HG03025 (cell line): ENCODE data around the gene NCKIPSD.
A peak's percentile ranks its signal among the peaks of the same experiment; 100 is the strongest.

ENCODE experiments used
- ATAC-seq: cut with Tn5 transposase; IDR thresholded peaks from one replicate; pipeline ENCODE4 v1.9.1; 2021; ENCODE audit warnings: mild to moderate bottlenecking, moderate library complexity; ENCODE audit not compliant: unreplicated experiment, low FRiP score

Gene NCKIPSD

DNA sequence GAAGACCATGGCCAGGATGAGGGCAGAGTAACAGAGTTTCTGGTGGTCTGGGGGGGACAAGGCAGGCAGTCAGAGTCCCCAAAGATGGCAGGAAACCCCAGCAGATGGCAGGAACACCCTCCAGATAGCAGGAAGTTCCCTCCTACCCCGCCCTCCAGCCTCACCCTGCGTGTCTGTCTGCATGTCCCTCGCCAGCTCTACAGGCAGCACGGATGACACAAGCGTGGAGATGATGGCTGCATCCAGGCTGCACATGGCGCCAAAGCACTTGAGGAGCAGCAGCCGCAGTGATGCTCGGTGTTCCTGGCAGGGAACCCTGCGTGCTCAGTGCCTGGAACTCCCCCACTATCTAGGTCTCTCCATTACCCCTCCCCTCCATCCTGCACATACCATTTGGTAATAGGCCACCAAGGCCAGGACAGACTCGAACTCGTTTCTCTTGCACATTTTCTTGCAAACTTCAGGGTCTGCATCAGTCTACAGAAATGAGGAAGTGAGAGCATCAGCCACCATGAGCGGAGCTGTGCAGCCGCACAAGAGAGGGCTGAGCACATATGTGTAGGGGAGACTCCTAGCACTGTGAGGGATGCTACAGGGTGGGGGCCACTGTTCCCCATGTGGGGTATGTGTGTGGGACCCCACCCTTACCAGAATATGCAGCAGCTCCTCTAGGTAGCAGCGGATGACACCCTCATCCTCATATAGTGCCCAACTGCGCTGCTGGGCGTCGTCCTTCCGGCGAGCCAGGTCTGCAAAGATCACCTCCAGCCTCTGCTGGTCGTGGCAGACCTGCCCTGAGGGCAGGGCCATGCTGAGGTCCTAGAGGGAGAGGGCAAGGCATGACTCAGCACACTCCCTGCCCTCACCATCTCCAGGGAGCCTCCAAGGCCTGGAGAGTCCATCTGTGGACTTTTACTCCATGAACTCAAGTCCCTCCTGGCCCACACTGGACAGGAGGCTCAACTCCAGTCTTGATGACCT is 6.0 kb downstream of the NCKIPSD start:
- ATAC-seq = no peak

DNA sequence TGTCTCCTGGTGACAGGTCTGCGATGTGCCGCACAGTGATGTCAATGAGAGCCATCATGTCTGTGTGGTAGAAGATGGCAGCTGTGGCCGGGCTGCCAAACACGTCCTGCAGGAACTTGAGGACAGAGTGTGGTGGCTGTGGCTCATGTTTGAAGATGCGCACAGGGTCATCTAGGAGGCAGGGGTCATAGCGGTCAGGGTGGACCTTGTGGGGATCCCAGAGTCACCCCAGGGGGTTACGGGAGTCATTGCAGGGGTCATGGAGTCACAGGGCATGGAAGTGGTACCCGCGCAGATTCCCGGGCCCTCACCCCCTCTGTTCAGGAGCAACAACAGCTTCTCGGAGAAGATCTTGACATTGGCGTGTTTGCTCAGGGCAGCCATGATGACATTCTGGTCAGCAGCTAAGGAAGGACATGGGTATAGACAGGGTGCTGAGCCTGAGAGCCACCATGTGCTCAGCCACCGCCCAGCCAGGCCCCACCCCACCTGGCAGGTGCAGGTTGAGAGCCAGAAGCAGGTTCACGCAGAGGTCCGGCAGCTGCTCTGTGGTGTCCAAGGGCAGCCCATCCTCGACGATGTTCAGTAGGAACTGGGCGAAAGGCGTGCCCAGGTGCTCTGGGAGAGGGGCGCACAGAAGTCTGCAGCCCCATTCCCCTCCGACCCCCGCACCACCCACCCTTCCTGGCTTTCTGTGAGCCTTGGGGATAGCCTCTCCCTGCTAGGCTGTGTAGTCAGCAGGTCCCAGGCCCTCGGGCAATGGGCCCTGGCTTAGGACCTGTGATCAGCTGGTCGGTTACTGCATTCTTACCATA is 6.9 kb downstream of the NCKIPSD start:
- no peak for ATAC-seq

DNA sequence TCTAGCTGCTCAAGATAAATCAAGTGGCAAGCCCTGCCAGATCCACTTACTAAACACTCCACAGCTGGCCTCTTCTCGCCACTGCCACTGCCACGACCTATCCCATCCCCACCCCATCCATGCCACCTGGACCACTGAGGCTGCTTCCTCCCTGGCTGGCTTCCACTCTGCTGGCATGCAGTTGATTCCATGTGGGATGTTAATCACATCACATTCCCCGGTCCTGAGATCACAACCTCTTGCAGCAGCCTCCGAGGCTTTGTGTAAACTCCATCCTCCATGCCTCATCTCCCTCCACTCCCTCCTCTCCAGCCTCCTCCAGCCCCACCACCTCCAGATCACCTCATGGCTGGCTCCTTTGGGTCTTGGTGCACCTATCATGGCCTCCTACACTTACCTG is 7.7 kb downstream of the NCKIPSD start:
- ATAC-seq = no peak

DNA sequence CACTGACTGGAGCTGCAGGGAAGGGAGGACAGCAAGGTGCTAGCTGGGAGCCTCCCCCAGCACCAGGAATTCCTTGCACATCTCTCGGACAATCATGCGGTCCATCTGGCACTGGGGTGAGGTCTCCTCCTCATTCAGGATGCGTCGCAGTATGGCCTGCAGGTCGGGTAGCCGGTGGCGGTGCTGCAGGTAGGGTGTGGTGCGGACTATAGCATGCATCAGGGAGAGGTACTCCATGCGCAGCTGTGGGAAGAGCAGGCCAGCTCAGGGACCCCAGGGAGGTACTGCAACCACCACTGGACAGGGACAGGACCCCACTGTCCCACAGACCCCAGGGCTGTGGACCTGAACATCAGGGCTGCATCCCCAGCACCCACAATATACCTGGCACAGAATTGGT is 11.2 kb downstream of the NCKIPSD start:
- no peak for ATAC-seq

DNA sequence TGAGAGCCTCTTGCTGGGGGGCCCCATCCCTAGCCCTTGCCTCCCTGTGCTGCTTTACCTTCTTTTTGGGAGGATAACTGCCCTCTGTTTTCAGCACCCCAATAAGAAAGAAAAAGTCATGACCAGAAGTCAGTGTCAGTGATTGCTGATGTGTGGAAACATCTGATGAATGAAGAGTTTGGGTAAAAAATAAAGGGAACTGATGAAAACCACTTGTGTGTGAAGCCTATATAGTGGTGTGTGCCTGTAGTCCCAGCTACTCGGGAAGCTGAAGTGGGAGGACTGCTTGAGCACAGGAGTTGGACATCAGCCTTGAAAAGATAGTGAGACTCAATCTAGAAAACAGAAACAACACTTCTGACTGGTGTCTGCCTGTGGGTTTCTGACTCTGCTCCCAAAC is 13.2 kb downstream of the NCKIPSD start:
- ATAC-seq = no peak

DNA sequence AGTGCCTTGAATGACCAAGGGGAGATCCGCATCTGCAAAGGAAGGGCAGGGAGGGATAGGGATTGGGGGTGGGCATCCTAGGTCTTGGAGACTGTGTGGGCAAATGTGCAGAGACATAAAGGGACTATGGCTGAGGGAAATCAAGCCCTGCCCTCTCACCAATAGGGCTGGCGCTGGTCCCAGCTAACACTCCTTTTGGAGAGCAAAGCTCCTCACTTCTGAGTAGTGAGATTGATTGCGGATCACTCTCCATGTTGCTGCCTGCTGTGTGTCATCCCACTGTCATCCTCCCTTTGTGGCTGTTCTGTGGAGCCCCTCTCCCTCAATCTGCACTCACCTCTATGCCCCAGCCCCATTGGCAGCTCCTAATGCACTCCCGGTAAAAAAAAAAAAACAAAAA is 20.8 kb downstream of the NCKIPSD start:
- ATAC-seq = no peak

DNA sequence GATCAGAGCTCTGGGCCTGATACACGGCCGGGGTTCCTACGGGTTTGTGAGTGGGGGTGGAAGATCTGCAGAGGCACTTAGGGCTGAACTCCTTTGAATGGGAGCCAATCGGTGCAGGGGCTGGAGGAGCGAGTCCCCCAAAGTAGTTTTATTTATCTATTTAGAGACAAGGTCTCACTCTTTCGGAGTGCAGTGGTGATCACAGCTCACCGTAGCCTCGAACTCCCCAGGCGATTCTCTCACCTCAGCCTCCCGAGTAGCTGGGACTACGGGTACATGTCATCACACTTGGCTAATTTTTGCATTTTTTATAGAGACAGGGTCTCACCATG is 21.4 kb downstream of the NCKIPSD start:
- ATAC-seq = no peak

DNA sequence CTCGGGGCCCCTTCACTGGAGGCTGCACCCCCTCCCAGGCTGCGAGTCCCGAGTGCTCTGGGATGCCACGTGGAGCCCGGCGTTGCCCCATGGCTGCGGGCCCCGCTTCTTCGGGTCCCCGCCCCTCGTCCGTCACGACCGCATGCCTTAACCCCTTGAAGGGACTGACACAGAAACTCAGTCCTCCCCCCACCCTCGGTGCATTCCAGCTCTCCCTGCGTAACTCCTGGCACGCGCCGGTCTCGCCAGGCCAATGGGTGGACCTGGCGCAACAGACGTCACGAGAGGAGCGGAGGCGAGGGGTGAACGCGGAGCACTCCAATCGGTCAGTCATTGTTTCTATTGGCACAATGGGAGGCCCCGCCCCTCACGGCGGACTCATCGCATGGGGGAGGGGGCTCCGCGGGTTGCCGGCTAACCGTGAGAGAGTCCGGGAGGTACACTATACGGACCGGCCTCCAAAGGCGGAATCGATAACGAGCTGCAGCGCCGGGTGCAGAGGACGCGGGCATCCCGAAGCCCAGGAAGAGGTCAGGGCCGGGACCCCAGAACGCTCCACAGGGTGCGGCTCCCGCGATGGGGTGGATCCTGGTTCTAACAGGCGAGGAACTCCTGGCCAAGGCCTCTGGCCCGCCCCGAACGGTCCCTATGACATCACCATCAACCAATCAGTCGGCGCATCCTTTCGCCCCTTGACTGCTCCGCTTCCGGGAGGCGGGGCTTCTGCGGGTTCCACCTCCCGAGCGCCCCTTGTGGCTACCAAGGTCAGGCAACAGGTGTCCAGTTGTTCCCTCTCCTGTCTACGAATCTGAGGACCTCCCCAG is 22.0 kb downstream of the NCKIPSD start:
- peak; percentile 73 for ATAC-seq

DNA sequence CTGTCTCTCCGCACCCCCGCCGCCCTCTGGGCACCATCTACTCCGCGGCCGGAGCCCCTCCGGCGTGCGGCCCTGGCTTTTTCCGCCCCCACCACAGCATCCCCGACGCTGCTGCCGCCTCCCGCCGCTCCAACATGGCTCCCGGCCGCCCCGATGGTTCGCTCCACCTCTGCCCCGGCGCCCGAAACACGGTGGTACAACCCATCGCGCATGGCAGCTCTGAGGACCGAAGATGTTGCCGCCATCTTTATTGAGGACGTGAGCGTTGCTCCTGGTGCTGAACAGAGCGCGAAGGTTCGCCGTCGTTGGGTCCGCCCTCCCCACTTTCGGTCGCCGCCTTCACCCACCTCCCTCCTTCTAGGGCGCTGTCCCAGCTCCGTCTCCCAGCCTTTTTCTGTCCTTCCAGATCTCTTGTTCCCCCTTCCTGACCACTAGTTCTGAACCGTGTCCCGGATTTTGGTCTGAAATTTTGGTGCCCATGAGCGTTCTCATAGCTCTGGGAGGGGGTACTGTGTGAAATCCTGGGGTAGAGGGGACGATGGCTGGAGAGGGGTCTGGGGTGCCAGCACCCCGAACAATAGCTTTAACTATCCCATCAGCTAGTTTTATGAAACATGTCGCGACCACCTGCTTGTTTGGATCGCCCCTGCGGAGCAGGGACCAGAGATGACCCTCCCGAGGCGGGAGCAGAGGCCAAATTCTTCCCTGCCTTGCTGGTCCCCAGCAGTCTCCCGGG is 22.8 kb downstream of the NCKIPSD start, which contains the start of gene CELSR3:
Gene CELSR3 (minus strand): TSS at position 134 of the 736 bp plus-strand sequence. CDS start 252 bp downstream, outside the sequence.
- ATAC-seq = no peak

DNA sequence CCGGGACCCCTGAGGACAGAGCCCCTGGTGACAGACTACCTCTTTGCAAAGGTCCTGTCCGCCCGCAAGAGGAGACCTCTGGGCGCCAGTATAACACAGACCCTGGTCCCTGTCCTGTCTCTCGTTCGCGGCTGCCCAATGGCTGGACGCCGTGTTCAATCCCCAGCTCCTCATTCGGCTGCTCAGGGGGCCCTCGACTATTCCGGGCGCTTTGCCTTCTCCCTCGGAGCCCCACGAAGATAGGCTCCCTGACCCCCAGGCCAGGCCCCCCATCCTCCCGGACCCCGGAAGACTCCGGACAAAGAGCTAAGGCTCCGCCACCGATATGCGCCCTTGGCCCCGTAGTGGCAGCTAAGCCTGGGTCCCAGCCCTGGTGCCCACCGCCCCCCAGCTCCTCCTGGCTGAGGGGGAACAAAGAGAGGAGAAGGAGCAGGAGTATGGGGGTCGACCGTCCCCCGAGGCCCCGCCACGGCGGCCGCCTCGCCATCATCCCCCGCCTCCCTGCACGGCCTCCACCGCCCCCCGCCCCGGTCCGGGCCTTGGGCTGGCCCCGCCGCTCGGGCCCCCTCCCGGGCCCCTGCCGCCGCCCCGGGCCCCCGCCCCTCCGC is 23.5 kb downstream of the NCKIPSD start:
- ATAC-seq = no peak

DNA sequence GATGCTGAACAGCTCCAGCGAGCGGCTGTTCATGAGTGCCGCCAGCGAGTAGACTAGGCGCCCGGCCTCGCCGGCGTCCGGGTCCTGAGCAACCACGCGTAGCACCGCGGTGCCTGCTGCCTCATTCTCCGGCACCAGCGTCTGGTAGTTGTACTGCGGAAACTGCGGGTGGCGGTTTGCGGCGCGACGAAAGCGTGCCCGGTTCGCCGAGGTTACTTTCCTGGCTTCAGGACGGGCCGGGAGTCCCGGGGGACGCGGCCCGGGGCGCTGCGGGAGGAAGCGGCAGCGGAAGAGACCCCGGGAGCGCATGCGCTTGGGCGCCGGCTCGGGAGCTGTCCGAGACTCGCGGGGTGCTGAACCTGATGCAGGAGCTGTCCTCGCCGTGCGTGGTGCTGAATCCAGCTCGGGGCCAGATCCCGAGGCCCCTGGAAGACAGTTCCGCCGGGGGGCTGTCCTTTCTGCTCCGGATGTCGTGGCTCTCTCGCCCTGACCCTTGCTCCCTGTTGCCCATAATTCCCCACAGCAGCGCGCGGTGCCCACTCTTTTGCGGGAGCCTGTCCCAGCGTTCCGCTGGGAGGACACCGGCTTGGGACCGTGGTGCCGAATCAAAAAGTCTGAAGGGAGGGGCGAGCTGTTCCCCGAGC is 24.1 kb downstream of the NCKIPSD start:
- ATAC-seq = no peak

DNA sequence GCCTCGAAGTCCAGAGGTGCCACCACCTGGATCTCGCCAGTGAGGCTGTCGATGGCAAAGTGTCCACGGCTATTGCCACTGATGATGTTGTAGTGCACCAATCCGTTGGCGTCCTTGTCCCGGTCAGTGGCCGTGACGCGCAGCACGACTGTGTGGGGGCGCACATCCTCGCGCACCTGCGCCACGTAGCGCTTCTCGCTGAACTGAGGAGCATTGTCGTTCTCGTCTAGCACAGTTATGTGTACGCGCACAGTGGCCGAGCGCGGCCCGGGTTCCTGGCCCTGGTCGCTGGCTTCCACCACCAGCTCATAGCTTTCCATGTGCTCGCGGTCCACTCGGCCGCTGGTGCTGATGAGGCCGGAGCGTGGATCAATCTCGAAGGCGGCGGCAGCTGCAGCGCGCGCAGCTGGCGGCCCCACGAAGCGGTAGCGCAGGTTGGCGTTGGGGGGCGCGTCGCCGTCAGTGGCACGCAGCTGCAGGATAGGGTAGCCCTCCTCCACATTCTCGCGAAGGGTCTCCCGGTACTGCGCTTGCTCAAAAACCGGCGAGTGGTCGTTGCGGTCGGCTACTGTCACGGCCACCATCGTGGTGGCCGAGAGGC is 24.8 kb downstream of the NCKIPSD start:
- no peak for ATAC-seq

DNA sequence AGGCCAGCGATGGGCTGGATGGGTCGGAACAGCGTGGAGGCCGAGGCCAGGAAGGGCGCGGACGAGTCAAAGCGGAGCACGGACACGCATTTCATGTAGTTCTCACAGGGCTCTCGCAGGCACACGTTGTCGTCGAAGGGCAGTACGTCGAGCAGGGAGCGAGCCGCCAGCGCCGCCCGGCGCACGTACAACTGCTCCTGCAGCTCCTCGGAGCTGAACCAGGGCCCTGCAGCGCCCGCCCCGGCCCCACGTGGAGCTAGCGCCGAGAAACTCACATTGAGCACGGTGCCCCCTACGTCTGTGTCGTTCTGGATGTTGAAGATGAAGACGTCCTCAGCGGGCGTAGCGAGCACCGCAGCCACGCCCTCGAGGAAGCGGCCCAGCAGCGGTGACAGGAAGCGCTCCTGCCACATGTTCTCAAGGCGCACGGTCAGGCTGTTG is 28.9 kb downstream of the NCKIPSD start:
- ATAC-seq = no peak

DNA sequence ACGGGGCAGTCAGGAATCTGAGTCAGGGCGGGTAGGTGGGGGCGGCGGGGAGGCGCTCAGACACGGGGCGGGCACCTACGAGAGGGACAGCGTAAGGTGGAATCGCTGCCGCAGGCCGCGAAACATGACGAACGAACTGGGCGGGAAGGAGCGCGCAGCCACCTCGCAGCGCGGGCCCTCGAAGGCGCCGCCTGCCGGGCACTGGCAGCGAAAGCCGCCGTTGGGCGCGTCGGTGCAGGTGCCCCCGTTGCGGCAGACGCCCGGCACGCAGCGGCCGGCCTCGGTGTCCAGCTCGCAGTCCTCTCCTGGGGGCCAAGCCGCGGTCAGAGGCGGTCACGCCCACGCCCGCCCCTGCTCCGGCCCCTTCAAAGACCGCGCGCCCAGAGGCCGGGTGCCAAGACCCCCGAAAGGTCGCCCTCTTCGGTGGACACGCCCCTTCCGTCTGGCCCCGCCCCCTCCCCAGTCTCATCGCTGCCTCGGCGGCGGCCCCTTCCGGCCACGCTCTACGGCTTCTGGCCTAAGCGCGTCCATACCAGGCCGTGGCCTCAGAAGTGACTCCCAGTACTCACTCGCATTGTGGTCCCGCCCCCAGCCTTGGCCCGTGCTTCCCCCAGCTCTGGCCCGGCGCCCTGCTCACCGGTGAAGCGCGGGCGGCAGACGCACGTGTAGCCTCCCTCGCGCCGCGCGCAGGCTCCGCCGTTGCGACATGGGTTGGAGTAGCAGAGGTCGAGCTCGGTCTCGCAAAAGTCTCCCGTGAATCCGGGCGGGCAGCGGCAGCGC is 29.5 kb downstream of the NCKIPSD start:
- no peak for ATAC-seq

DNA sequence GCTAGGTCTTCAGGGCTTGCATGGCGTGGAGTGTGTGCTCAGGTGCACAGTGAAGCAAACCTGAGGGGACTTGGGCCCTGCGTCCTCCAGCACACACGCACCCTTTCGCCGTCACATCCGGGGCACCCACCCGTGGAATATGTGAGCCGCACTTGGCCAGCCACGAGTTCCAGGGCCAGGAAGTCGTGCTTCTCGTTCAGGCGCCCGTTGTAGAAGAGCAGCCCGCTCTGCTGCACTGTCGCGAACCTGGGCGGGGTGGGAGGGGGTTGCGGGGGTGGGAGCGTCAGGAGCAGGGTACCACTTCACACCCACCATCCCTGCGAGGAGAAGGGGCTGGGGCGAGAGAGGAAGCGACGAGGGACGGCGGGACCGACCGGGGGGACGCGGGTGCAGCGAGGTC is 30.1 kb downstream of the NCKIPSD start:
- no peak for ATAC-seq

DNA sequence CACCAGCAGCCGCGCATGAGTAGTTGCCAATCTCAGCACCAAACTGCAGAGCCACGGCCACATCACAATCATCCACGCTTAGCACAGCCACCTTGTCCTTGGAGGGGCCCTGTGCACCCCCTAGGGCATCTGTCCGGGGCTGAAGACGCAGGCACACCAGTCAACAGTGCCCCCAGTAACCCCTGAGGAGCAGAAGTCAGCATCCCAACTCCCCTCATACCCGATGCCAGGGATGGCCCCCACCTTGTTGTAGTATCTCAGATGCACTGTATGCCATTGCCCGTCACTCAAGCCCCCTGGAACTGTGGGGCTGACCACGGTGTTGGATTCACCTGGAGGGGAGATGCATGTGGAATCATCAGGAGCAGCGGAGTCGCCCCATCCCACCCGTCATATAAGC is 30.7 kb downstream of the NCKIPSD start:
- no peak for ATAC-seq

DNA sequence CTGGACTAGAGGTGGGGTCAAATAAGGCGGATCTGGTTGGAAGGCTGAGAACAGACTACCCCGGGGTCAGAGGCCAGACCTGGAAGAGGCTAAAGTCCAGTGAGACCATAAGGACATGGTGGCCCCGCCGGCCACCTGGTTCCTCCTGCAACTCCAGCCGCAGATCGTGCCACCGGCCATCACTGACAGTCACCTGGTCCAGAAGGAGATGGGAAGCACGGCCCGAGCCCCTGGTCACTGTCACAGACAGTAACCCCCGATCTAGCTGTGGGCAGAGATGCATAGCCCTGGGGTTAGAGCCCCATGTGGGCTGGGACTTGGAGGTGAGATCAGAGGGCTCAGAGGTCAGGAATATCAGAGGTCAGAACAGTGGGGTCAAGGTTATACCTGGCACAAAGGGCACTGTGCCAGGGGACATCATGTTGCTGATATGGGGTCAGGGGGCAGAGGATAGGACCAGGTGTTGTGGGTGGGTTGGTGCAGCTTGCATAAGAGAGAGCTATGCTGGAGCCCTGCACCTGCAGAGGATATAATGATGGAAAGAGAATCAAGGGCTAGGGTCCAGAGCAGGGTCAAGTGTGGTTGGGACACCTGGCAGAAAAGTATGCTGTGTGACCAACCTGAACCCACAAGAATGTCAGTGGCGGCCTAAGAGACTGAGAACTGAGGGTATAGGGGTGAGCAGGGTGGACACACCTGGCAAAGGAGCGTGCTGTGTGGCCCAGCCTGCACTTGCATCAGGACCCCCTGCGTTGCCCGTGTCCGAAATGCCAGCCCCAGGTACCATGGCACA is 32.6 kb downstream of the NCKIPSD start:
- ATAC-seq = no peak
